ENCODE measurements around the gene NFIB. TPM values are rescaled to one million over a fixed set of nuclear protein-coding genes. Genes with fewer than 3 reads are reported as not detected.

Gene NFIB
- total and polyA plus RNA-seq, 8 donors = 8.9 to 65.0 (median 45.7) TPM

GRCh38 chr9:14301583-14302021 lies 12.3 kb downstream of the NFIB start:
- FAIRE-seq = no peak
- no peak for TF ChIP-seq CTCF (IDR thresholded peaks at IDR 0.05)
- ATAC-seq = peak; percentile 40 to 71 (median 59)

GRCh38 chr9:14301006-14301405 lies 12.9 kb downstream of the NFIB start:
- intact Hi-C loops (cut with DNase I) = no loop called here
- DNase-seq (no peak), ATAC-seq (peak in 2 of 4 donors; percentile 27 to 50), FAIRE-seq (no peak)
- peak overlapping the region in 2 of 4 donors; percentile 44 to 93 for H3K27ac ChIP-seq
- TF ChIP-seq CTCF (IDR thresholded peaks at IDR 0.05) = no peak
- peak overlapping the region in 1 of 4 donors; percentile 13 for H3K4me3 ChIP-seq
- H3K27me3 ChIP-seq = no peaks in the 10 kb centered on the region
- no peaks in the 10 kb centered on the region for H3K9me3 ChIP-seq
- WGBS, 2 donors = 34 to 38% methylated on average over 4 of the region's 4 CpGs
- H3K36me3 ChIP-seq = no peaks in the 10 kb centered on the region
- peaks cover 44 to 74% (median 57%) of the 10 kb centered on the region in 3 donors for H3K4me1 ChIP-seq

More at GRCh38 chr9:14301583-14302021, 12.3 kb downstream of the NFIB start:
- H3K4me1 ChIP-seq = peaks cover 41 to 73% (median 58%) of the 10 kb centered on the region in 3 donors
- no peak overlapping the region for H3K4me3 ChIP-seq
- peak overlapping the region in 2 of 4 donors; percentile 42 to 93 for H3K27ac ChIP-seq
- no peaks in the 10 kb centered on the region for H3K9me3 ChIP-seq
- H3K36me3 ChIP-seq = no peaks in the 10 kb centered on the region
- intact Hi-C loops (cut with DNase I) = no loop called here
- WGBS, 2 donors = 13 to 20% methylated on average over 1 of the region's 1 CpG
- peak in 1 of 6 donors; percentile 40 for DNase-seq
- no peaks in the 10 kb centered on the region for H3K27me3 ChIP-seq

- no peaks in the 10 kb centered on the region for H3K36me3 ChIP-seq
- peak in 3 of 4 donors; percentile 25 to 47 (median 37) for ATAC-seq
- H3K4me3 ChIP-seq = peak overlapping the region in 2 of 4 donors; percentile 13 to 24
- no peak for DNase-seq
- H3K27me3 ChIP-seq = no peaks in the 10 kb centered on the region
- H3K4me1 ChIP-seq = peaks cover 46 to 78% (median 58%) of the 10 kb centered on the region in 3 donors
- no peak for TF ChIP-seq CTCF (IDR thresholded peaks at IDR 0.05)
- no peaks in the 10 kb centered on the region for H3K9me3 ChIP-seq
- intact Hi-C loops (cut with DNase I) = no loop called here
- H3K27ac ChIP-seq = peak overlapping the region; percentile 0 to 93 (median 29)
- FAIRE-seq = no peak
- 21 to 26% methylated on average over 3 of the region's 3 CpGs for WGBS, 2 donors
Observed at GRCh38 chr9:14300588-14300987, 13.4 kb downstream of the NFIB start.

- FAIRE-seq = no peak
- Histone ChIP-seq H3K36me3 (no peaks in the 10 kb centered on the region), H3K27ac (peak overlapping the region; percentile 0 to 93 (median 29)), H3K4me1 (peaks cover 43 to 83% (median 61%) of the 10 kb centered on the region in 3 donors), H3K27me3 (no peaks in the 10 kb centered on the region), H3K4me3 (peak overlapping the region in 2 of 4 donors; percentile 13 to 24), H3K9me3 (no peaks in the 10 kb centered on the region)
- WGBS, 2 donors = 19 to 30% methylated on average over 9 of the region's 9 CpGs
- peak in 1 of 4 donors; percentile 29 for ATAC-seq
- intact Hi-C loops (cut with DNase I) = no loop called here
- no peak for TF ChIP-seq CTCF (IDR thresholded peaks at IDR 0.05)
- no peak for DNase-seq
Observed at GRCh38 chr9:14300040-14300439, 13.9 kb downstream of the NFIB start.

- H3K27ac ChIP-seq = peak overlapping the region in 3 of 4 donors; percentile 9 to 93 (median 20)
- no peak overlapping the region for H3K4me3 ChIP-seq
- 16 to 22% methylated on average over 7 of the region's 7 CpGs for WGBS, 2 donors
- no peaks in the 10 kb centered on the region for H3K27me3 ChIP-seq
- no peaks in the 10 kb centered on the region for H3K36me3 ChIP-seq
- H3K9me3 ChIP-seq = no peaks in the 10 kb centered on the region
- no peak for TF ChIP-seq CTCF (IDR thresholded peaks at IDR 0.05)
- no peak for DNase-seq
- peaks cover 35 to 92% (median 67%) of the 10 kb centered on the region in 3 donors for H3K4me1 ChIP-seq
- FAIRE-seq = no peak
- no peak for ATAC-seq
- intact Hi-C loops (cut with DNase I) = no loop called here
Observed at GRCh38 chr9:14298601-14299022, 15.3 kb downstream of the NFIB start.

Measured in pancreas (tissue), 10 donors.